ENCODE measurements around the gene SLC22A23.

SLC22A23 gene

DNA sequence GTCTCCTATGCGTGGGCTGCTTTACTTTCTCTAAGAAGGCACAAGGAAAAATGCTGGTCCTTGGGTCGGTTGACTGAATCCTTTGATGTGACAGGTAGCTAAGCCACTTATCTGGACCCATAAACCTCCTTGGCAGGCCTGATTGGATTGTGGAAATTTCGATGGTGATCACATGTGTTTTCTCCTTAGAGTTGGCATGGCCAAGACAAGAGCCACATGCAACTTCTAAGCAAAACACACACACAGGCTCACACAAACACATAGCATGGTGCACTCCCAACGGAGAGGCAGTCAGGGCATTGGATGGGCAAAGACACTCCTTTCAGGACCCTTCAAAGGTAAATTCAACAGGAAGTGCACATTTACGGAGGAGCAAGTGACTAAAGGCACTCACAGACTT, 102.9 kb downstream of the SLC22A23 start:
- DNase-seq (ENCODE audit: low read depth), result no peak
- TF ChIP-seq, protein P1, sequence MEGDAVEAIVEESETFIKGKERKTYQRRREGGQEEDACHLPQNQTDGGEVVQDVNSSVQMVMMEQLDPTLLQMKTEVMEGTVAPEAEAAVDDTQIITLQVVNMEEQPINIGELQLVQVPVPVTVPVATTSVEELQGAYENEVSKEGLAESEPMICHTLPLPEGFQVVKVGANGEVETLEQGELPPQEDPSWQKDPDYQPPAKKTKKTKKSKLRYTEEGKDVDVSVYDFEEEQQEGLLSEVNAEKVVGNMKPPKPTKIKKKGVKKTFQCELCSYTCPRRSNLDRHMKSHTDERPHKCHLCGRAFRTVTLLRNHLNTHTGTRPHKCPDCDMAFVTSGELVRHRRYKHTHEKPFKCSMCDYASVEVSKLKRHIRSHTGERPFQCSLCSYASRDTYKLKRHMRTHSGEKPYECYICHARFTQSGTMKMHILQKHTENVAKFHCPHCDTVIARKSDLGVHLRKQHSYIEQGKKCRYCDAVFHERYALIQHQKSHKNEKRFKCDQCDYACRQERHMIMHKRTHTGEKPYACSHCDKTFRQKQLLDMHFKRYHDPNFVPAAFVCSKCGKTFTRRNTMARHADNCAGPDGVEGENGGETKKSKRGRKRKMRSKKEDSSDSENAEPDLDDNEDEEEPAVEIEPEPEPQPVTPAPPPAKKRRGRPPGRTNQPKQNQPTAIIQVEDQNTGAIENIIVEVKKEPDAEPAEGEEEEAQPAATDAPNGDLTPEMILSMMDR (conservative IDR thresholded peaks at IDR 0.05; ENCODE audit: low read length), result no peak

DNA sequence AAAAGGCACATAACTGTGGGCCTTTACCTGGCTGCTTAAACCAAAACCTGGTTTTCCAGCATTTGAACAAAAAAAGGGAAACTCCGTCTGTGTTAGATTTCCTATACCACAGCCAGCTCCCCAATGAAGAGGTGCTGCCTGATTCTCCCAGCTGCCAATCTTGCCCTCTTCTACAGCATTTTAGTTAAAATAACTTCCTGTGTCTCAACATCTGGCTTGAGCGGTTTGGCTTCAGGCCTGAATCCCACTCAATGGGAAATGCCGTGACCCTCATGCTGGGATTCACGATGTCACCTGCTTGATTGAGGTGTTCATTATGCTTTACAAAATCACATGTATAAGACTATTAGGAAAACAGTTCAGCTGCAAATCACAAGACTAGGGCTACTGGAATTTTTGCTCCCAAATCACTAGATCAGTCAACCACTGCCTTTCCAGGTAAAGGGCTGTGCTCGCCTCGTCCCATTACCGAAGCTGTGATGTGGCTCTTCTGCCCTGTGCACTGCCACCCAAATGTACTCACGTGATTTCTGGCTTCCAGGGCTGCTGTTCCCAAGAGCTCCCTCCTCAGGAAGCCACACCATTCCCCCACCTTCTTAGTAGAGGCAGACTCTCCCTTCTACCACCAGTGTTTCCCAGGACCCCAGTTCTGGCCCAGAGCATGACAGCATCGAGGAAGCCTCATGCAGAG, 103.5 kb downstream of the SLC22A23 start:
- TF ChIP-seq, protein P1 (conservative IDR thresholded peaks at IDR 0.05; ENCODE audit: low read length), result no peak
- no peak overlapping the region for H3K4me3 ChIP-seq (ENCODE audit: low read length)
- DNase-seq (ENCODE audit: low read depth), result no peak

More for the DNA sequence above, 102.9 kb downstream of the SLC22A23 start:
- H3K4me3 ChIP-seq (ENCODE audit: low read length), result no peak overlapping the region

DNA sequence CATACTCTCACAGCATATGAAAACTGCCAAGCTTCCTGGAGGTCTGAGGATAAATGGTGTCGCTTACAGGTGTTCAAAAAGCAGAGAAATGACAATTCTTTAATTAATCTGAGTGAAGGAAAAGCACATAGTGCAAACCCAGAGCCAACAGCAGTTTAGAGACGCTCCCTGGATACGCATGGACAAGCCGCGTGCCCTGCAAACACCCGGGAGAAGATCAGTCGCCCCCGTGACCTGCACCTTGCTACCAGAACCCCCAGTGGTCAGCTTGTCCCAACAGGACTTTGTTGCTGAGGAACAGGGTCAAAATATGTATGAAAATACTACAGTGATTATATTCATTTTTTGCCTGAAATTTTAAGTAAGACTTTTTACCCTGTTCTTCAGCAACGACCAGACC, 104.2 kb downstream of the SLC22A23 start:
- no peak for DNase-seq (ENCODE audit: low read depth)
- H3K4me3 ChIP-seq (ENCODE audit: low read length), result no peak overlapping the region
- TF ChIP-seq, protein P1 (conservative IDR thresholded peaks at IDR 0.05; ENCODE audit: low read length), result no peak

- no peak overlapping the region for H3K4me3 ChIP-seq (ENCODE audit: low read length)
- TF ChIP-seq, protein P1 (conservative IDR thresholded peaks at IDR 0.05; ENCODE audit: low read length), result no peak
- DNase-seq (ENCODE audit: low read depth), result no peak
These were observed 104.9 kb downstream of the SLC22A23 start for GRCh38 chr6:3351829-3352524.

DNA sequence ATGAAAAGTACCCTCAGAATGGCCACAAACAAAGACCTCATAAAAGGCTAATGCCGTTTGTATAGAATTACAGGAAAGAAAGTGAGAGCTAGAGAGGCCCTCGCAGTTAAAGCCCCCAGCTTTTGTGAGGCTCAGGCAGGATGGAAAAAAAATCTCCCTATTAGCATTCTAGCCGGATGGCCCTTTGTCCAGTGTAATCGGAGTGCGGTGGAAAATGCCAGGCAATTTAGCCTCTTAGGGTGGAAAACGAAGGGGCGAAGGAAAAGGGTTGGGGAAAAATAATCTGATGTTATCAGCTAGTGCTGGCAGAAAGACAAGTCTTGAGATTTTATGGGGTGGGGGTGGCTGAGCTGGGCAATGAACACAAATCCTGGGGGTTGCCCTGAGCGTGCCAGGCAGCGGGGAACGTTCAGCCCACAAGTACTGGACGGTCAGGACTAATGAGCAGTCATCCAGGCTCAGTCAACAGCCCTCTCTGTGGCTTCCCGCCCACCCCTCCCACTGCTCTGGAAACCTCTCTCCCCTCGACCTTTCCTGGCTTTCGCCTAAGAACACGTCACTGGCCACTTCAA, 105.7 kb downstream of the SLC22A23 start:
- H3K4me3 ChIP-seq (ENCODE audit: low read length), result no peak overlapping the region
- DNase-seq (ENCODE audit: low read depth), result no peak
- TF ChIP-seq, protein P1 (conservative IDR thresholded peaks at IDR 0.05; ENCODE audit: low read length), result no peak

- TF ChIP-seq, protein P1 (conservative IDR thresholded peaks at IDR 0.05; ENCODE audit: low read length), result no peak
- H3K4me3 ChIP-seq (ENCODE audit: low read length), result no peak overlapping the region
- no peak for DNase-seq (ENCODE audit: low read depth)
These were observed 106.5 kb downstream of the SLC22A23 start for GRCh38 chr6:3350252-3350796.
